Measurements from ENCODE around the gene DAGLA.

- TF ChIP-seq, protein P1, sequence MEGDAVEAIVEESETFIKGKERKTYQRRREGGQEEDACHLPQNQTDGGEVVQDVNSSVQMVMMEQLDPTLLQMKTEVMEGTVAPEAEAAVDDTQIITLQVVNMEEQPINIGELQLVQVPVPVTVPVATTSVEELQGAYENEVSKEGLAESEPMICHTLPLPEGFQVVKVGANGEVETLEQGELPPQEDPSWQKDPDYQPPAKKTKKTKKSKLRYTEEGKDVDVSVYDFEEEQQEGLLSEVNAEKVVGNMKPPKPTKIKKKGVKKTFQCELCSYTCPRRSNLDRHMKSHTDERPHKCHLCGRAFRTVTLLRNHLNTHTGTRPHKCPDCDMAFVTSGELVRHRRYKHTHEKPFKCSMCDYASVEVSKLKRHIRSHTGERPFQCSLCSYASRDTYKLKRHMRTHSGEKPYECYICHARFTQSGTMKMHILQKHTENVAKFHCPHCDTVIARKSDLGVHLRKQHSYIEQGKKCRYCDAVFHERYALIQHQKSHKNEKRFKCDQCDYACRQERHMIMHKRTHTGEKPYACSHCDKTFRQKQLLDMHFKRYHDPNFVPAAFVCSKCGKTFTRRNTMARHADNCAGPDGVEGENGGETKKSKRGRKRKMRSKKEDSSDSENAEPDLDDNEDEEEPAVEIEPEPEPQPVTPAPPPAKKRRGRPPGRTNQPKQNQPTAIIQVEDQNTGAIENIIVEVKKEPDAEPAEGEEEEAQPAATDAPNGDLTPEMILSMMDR (IDR thresholded peaks at IDR 0.05), result no peak
- TF ChIP-seq POLR2A (IDR thresholded peaks at IDR 0.05), result no peak
These were observed 94.9 kb downstream of the DAGLA start for GRCh38 chr11:61775106-61775505.
